CD4-positive, alpha-beta T cell treated with Interleukin-15 for 4 hours (primary cell): Measurements from ENCODE around the gene OPN5.

ENCODE experiments used
- DNase-seq: peaks from one replicate; pipeline ENCODE4 v3.0.0-alpha.2; 2020; ENCODE audit warnings: low spot score

OPN5 gene

DNA sequence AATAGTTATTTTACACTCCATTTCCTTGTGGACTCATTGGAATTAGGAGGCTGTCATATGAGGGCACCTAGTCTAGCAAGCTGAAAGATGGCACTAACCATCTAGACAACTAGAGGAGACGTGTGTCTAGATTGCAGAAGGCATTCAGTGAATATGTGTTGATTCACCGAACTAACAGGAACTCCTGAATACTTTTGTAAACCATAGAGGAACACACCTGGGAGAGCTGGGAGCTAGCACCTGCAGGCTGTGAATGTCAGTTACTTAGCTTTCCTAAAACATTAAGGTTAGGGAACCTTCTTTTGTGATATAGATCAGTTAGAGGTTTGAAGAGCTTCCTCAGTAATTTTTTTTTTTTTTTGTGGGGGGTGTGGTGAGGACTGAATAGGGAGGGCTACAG, 7.7 kb downstream of the OPN5 start:
- no peak for DNase-seq

DNA sequence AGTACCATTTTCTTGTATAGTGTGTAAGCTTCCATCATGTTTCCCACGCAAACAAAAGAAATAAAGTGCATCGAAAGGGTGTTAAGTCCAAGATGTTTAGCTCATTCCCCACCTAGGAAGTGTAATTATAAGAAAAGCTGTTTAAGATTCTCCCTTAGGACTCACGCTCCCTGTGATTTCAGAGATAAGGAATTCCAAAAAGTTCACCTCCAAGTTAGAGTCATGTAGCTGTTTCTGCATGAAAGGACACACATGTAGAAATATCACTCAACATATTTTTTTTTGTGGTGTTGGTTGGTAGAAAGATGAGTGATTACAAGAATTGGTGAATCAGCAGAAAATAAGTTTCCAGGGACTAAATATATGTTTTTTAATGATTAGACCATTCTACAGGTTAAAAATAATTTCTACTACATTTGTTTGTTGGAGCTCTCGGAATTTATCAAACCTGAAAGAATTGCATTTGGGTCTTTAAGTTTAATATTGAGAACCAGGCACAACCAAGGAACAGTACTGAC, 10.4 kb downstream of the OPN5 start:
- DNase-seq, result no peak

DNA sequence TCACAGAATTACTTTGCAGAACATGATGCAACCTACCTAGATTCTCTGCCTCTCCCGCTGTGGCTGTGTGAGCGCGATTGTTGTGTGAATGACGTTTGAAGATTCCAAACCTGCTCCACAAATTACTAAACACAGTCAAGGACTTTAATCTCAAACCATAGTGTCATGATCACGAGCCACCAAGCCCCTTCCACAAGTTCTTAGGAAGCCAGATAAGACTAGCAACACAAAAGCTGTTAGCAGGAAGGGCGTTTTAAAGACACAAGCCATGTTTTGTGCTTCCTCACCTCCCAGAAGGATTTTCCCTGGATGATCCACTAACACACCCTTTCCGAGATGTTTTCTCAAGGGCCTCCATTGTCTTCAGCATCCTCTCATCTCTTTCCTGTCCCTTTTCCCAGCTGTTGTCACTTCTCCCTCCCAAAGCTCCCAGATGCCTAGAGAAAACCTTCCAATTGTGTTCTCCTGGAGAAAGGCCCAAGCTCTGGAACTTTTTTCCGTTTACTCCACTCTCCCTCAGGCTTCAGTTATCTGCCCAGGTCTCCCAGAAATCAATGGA, 12.8 kb downstream of the OPN5 start:
- no peak for DNase-seq

DNA sequence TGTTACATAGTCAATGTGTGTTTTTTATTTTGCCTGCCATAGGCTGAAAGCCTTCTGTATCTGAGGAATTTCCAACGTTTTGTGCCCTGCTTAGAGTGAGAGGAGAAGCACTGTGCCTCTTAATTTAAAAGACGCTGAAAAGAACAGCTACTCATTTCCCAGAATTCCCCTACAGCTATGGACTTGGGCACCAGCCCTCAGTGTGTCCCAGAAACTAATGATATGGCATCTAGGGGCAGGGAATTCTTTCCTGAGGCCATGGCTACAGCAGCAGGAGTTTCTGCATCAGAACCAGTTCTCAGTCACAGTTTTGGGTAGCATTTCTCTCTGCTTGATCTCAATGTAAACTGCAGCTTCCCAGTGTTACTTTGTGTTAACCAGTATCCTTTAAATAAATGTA, 20.2 kb downstream of the OPN5 start:
- DNase-seq, result no peak

GRCh38 chr6:47804821-47805220, 23.0 kb downstream of the OPN5 start:
- DNase-seq, result no peak

DNA sequence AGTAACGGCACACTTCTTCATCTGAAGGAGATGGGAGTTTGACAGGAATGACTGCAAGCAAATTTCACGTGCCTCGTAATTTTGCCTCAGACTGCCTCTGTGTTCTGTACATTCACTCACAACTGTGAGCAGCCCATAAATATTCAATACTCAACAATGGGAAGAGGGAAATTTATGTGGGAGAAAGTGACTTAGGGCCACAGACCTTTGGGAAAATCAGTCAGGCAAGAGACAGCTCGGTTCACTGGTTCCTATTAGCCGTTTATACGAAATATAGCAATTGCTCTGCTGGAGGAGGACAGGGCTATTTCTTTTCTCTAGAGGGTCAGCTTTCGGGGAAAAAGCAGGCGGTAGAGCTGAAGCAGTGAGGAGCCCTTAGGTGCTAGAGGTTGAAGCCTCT, 28.0 kb downstream of the OPN5 start:
- no peak for DNase-seq

GRCh38 chr6:47810885-47811284, 29.1 kb downstream of the OPN5 start:
- DNase-seq, result no peak

GRCh38 chr6:47811443-47811842, 29.6 kb downstream of the OPN5 start:
- no peak for DNase-seq

DNA sequence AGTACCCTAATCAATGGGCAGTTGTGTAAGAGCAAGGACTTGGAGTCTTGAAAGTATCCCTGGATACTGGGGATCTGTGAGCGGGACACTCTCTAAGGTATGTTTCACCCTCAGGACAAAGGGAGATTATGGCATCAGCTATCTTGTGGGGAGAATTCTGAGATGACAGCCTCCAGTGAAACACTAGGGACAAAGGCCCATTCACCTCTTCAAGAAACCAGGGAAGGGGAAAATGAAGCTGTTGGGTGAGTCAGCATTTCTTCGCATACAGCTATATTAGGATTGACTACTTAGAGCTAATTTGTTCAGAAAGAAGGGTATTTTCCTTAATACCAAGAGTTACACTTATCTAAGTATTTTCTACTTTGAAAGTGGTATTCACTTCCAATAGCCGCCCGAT, 35.9 kb downstream of the OPN5 start:
- DNase-seq, result no peak

GRCh38 chr6:47819461-47819860, 37.6 kb downstream of the OPN5 start:
- no peak for DNase-seq

- DNase-seq, result no peak
Measured at GRCh38 chr6:47822856-47823554, 41.2 kb downstream of the OPN5 start.

- no peak for DNase-seq
Measured at GRCh38 chr6:47832386-47833100, 50.7 kb downstream of the OPN5 start.

GRCh38 chr6:47834196-47834595, 52.4 kb downstream of the OPN5 start:
- DNase-seq, result no peak

DNA sequence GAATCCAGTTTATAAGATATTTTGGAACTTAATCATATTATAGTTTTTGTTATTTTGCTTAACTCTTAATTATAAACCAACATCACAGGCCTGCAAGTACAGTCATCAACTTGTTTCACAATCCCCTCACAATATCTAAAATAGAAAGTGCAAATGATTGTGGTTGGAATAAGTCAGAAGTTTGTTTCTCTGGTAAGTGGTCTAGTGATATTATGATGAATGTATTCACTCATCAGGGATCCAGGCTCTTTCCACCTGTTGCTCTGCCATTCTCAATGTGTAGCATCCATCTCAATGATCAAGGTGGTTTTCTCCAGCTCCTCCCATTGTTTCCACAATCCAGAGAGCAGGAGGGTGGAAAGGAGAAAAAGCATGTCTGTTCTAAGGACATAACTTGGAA, 54.2 kb downstream of the OPN5 start:
- no peak for DNase-seq

DNA sequence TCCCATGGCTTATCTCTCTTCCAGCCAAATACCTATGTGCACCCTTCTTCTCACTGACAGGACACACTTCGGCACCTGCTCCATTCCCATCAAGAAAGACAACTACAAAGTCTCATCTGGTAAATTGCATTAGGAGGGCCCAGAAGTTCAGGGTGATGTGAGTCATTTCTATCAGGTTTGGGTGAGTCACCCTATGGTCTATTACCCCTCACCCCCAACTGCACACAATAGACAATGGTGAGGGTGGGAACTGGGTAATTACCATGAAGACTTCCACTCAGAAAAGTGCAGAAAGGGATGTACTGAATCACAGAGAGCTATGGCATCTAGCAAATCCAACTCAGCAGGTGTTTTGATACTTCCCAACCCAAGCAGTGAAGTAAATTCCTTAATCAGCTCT, 54.8 kb downstream of the OPN5 start:
- no peak for DNase-seq

DNA sequence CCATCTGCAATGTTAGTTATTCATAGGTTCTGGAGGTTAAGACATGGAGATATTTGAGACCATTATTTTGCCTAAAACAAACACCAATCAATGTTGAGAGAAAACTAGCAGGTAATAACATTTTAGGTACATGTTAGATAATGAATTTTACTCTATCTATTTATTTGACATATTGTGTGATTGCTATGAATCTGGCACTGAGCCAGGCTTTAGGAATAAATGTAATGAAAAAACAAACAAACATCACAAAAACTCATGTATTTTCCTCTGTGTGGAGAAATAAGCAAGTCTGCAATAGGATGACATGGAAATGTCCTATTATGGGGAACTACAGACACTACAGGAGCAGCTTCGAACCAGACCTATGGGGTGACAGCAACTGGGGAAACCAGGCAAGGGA, 57.8 kb downstream of the OPN5 start:
- no peak for DNase-seq

DNA sequence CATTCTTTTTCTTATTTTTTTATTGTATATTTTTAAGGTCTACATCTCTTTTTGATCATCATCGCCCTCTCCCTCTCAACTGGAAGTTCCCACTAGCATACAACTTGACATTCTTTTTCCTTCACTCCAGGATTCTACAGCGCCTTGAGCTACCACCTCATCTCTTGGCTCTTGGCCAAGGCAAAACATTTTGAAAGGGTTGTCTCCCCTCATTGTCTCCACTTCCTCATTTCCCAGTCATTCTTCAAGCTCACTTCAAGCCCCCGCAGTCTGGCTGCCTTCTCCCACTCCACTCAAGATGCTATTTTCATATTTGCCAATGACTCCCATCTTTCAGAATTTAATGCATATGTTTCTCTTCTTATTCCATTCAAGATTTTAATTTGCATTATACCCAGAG, 63.0 kb downstream of the OPN5 start:
- no peak for DNase-seq

DNA sequence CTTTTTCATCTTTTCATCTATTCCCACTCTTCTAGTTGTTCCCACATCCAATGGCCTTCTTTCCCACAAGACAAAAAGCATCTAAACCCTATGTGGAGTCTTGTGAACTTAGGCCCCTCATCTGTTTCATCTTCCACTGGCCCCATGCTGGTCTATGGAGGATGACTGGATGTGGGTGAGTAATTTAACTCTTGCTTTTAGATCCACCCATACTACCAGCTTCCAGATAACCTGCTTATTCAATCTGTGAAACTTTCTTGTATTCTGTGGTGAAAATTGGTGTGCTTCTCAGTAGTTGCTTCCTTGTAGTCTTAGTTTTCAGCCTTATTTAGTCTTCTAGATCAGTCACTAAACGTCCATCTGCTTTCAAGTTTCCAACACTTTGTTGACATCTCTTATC, 64.9 kb downstream of the OPN5 start:
- DNase-seq, result no peak

DNA sequence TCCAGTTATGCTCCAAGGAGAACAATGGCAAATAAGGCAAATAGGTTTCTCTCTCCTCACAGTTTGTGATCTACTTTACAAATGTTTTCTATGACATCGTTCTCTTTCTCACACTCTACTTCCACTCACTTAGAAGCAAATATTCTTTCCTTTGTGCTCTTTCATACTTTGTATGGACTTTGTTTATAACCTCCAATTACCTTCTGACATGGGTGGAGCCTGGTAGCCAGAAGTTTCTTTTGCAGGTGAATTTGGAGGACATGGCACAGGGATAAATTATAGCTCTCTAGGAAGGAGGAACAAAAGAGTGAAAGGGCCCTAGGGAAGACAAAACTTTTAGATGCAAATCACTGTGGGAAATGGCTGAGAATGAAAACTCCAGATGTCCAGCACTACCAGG, 69.3 kb downstream of the OPN5 start:
- DNase-seq, result no peak

GRCh38 chr6:47852727-47853126, 70.9 kb downstream of the OPN5 start:
- no peak for DNase-seq

GRCh38 chr6:47853766-47854165, 71.9 kb downstream of the OPN5 start:
- no peak for DNase-seq

GRCh38 chr6:47854971-47855370, 73.1 kb downstream of the OPN5 start:
- DNase-seq, result no peak

DNA sequence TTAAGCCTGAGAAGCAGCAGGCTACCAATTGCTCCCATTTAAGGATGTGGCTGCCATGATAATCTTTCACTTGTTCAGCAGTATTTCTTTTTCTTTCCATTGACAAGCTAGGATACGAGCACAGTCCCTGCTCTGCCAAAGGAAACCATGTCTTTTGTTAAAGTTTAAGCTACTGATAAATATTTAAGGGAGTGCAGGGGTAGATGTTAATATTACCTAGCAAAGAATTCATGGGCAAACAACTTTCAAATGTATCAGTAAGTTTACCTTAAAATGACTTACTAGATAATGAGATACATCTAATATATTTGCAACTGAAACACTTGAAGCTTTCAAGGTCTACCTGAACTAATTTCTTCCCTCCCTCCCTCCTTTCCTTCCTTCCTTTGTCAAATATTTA, 77.3 kb downstream of the OPN5 start:
- DNase-seq, result no peak

DNA sequence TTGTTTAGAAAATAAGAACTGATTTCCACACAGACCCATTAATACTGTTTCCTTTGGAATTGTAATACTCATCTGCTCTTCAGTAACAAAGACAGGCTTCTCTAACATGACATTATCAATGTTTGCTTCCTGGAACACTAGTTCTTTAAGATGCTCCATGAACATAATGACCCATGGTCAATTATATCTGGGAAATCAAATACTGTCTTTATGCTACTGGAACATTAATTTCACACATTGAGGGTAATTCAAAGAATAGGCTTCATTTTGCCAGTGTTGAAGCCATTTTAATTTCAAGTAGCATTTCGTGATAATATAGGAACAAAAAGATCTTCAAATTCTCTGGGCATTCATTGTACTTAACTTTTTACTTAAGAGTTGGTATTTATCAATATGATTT, 80.9 kb downstream of the OPN5 start:
- no peak for DNase-seq
